ENCODE measurements around the gene NES.

The NES gene, protein sequence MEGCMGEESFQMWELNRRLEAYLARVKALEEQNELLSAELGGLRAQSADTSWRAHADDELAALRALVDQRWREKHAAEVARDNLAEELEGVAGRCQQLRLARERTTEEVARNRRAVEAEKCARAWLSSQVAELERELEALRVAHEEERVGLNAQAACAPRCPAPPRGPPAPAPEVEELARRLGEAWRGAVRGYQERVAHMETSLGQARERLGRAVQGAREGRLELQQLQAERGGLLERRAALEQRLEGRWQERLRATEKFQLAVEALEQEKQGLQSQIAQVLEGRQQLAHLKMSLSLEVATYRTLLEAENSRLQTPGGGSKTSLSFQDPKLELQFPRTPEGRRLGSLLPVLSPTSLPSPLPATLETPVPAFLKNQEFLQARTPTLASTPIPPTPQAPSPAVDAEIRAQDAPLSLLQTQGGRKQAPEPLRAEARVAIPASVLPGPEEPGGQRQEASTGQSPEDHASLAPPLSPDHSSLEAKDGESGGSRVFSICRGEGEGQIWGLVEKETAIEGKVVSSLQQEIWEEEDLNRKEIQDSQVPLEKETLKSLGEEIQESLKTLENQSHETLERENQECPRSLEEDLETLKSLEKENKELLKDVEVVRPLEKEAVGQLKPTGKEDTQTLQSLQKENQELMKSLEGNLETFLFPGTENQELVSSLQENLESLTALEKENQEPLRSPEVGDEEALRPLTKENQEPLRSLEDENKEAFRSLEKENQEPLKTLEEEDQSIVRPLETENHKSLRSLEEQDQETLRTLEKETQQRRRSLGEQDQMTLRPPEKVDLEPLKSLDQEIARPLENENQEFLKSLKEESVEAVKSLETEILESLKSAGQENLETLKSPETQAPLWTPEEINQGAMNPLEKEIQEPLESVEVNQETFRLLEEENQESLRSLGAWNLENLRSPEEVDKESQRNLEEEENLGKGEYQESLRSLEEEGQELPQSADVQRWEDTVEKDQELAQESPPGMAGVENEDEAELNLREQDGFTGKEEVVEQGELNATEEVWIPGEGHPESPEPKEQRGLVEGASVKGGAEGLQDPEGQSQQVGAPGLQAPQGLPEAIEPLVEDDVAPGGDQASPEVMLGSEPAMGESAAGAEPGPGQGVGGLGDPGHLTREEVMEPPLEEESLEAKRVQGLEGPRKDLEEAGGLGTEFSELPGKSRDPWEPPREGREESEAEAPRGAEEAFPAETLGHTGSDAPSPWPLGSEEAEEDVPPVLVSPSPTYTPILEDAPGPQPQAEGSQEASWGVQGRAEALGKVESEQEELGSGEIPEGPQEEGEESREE (N-terminal part only)

GRCh38 chr1:156676820-156677615, at the start of gene NES:
TSS of gene NES (minus strand) at chr1:156677407. CDS start at chr1:156677264, 143 bp downstream.
- peak; percentile 57 for DNase-seq

DNA sequence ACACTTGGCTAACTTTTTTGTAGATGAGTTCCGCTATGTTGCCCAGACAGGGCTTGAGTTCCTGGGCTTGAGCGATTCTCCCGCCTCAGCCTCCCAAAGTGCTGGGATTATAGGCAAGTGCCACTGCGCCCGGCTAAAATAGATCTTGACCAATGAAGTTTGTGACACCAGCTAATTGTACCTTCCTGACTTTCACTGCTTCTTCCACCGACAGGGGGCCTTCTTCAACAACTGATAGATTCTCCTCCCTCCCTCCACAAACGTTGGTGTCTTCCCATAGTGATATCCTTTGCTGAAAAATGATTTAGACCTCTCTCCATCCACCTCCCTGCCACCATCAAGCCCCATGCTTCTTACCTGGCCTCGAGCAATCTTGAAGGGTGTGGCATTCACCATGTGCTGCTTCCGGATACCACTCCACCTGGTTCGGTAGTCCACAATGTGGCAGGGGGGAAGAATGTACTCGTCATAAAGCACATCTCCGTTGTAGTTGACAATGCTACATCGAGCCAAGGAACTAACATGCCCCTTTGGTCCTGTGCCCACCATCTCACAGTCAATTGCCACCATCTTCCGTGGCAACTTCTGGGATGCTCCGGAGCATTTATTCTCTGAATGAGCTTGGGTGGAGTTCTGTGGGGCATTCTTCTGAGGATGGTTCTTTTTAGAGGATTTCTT, 49.5 kb upstream of the NES start:
- DNase-seq = peak; percentile 83

DNA sequence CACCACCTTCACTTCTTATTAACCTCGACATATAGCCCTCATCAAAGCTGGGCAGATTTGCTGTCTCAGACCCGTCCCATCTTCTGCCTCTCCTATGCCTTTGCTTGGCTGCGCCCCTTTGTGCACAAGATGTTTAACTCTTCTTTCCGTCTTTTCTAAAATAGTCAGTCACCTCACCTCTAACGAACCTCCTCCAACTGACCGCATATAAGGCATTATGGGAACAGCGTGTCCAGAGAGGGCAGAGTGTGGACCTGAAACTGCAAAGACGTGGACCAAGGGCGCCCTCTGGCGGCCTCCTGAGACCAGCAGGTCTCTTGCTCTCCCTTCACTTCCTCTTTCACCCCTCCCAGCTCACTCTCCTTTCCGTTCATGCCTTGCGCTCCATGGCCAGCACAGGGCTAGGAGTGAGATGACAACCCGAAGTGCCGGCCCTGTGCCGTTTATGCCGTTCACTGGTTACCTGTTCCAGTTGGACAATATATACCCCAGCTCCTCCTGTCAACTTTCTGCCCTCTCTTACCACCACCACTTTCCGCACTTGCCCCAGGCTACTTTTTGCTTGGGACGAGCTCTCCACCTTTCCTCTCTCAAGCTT, 48.6 kb upstream of the NES start:
- DNase-seq = peak; percentile 95

DNA sequence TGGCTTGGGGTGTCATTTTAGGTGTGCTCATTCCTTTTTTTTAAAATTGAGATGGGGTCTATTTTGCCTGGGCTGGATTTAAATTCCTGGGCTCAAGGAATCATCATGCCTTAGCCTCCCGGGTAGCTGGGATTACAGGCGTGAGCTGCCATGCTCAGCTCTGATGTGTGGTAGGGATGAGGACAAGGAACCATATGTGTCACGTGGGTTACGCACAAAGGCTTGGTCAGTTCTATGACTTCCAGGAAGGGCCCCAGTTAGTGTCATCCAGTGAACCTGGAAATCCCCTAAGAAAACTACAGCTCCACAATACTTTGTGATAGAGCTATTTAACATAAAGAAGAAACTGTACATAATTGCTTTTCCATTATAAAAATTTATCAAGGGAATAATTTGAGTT, 44.3 kb upstream of the NES start:
- DNase-seq = no peak

DNA sequence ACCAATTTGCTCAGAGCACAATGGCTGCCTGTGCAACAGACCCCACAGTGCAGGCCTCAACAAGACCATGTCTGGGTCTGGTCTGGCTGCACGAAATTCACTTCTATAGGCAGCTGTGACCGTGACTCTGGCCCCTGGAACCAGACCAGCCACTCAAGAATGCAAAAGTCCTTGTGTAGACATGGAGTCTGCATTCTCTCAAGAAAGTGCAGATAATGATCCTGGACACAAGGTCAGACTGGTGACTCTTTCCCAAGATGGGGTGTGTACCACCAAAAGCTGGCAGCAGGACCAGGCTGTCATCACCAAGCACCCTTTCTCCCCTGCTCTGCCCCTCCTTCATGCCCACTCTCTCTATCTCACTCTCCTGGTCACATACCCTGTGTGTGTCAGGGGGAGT, 43.9 kb upstream of the NES start:
- no peak for DNase-seq

- no peak for DNase-seq
These were observed 40.1 kb upstream of the NES start for GRCh38 chr1:156717351-156717750.

- DNase-seq = no peak
These were observed 37.6 kb upstream of the NES start for GRCh38 chr1:156714830-156715229.

GRCh38 chr1:156712626-156713025, 35.4 kb upstream of the NES start:
- DNase-seq = no peak

DNA sequence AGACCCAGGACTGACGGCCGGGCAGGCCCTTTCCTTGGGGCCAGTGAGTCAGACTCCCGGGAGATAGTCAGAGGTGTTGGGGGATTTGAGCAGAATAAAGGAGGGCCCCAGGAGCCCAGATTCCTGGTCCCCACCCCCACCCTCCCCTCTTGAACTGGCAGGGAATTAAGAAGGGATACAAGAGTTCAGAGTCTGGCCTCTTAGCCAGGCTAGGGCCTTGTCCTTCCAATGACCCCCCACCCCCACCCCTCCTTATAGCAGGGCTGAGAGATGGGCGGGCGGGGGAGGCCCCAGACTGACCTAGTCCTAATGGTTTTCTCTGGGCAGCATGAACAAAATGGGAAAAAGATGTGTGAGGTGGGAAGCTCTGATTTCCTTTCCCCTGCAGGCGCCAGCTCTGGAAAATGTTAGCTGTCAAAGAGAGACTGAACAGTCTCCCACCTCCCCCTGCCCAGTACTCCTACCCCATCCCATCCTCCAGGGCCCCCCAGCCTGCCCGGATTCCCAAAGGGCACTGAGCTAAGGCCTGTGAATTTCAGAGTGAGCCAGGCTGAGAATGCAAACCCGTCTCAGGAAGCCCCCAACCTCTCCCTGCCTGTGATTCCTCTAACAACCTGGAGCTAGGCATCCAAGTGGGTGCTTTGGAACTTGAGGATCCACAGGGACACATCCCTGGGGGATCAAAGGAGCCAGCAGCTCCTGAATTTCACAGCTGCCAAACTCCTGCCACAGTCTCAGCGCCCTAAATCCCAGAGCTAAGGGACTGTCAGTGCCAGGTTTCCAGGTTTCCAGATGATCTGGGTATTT, 34.0 kb upstream of the NES start:
- no peak for DNase-seq

GRCh38 chr1:156709757-156710489, 32.7 kb upstream of the NES start:
- peak; percentile 18 for DNase-seq

DNA sequence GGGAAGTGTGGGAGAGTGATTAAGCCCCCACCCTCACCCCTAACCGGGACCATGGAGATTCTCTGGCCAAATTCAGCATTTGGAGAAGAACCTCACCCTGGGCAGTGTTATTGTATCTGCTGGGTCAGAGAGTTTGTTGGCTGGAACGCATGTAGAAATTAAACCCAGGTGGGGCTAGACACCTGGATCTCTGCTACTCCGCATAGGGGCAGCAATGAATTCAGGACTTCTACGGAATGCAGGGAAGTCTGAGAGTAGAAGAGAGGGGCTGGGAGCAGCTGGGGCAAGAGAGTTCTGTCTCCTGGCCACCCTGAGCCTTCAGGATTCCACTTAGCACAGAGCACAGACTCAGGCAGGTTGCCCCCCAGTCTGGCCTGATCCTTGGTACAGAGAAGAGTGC, 31.8 kb upstream of the NES start:
- no peak for DNase-seq

- no peak for DNase-seq
These were observed 31.0 kb upstream of the NES start for GRCh38 chr1:156708218-156708661.

DNA sequence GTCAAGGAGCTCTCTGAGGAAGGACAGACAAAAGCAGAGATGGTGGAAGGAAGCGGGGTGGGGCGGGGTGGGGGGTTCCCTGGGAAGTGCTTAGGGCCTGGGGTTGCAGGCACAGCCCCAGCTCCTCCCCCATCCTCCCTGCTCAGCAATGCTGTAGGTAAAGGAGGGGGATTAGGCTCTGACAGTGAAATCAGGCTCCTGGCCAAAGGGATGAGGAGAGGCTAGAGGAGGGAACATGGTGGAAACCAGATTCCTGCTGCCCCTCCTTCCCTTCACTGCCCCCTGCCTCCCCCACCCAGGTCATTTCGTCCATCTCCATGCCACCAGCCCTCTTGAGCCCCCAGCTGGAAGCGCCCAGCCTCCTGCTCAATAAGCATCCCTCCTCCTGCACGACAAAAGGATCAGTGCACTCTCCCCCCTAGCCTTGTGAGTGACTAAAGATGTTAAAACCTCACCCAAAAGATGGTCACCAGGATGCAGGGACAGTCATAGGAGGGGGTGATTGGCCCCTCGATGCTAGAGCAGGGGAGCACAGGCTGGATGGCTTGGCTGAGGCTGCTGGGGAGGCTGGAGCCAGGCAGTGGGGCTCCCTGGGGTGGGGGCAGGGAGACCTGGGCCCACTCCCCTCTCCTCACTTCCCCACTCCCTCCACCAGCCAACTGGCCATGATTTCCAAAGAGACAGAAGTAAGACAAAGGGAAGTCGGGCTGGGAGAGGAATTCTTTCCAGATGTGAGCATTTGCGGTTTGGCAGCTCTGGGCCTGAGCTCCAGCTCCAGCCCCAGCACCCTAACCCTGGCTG, 30.4 kb upstream of the NES start:
- no peak for DNase-seq

DNA sequence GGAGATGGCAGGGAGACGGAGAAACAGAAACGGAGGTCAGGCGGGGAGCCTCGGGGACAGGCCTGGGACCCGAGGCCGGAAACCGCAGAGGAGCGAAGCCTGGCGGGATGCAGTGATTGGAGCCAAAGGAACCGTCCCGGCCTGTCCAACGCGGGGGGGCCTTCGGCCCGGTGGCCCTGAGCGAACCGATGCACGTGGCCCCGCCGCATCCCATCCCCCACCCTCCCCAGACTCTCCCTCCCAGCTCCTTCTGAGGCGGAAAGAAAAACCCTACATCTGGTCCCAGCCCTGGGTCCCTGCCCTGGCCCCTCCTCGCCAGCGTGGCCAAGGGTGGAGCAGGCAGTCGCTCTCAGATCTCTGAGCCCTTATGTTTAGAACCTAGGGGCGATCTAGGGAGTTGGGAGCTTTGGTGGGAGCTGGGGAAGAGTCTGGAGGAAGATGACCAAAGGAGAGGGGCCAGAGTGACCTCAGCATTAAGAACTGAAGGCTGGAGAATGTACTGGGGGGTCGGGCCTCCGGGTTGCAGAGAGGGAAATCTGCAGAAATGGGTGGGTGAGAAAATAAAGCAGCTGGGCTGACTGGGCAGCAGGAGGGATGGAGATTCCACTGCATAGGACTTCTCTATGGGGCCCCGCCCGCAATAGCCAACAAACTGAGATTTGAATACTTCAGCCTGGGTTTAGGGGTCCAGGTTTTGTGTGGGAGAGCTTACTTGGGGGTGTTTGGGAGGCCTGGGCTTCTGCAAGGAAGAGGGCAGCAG, 29.6 kb upstream of the NES start:
- DNase-seq = peak; percentile 59

- peak; percentile 76 for DNase-seq
These were observed 28.9 kb upstream of the NES start for GRCh38 chr1:156705918-156706656.

- DNase-seq = peak; percentile 39
These were observed 28.2 kb upstream of the NES start, which contains the start of gene CRABP2 for GRCh38 chr1:156705321-156705917. TSS of gene CRABP2 (minus strand) at chr1:156705583. CDS start at chr1:156705446, 137 bp downstream.

- peak; percentile 34 for DNase-seq
These were observed 27.7 kb upstream of the NES start for GRCh38 chr1:156704930-156705320.

Data from RPMI8226 (cell line).